CD4-positive, alpha-beta T cell (primary cell): ENCODE data around the gene ATP6V1G2. TPM values are rescaled to one million over a fixed set of nuclear protein-coding genes. Genes with fewer than 3 reads are reported as not detected.
A peak's percentile ranks its signal among the peaks of the same experiment; 100 is the strongest.

ENCODE experiments used
- ATAC-seq: fragments of 200-7000 bp; cut with Tn5 transposase; one replicate; pipeline ENCODE4 v1.10.0; 2022; ENCODE audit warnings: mild to moderate bottlenecking; ENCODE audit not compliant: poor library complexity
- CTCF ChIA-PET: fragments of 350-600 bp; sonication (Branson Sonifier 250); formaldehyde crosslinking; loops from one replicate; lab custom pipeline; 2021; ENCODE audit warnings: antibody characterized with exemption, inconsistent platforms; lab: Charles Lee
- POLR2A ChIA-PET: fragments of 350-600 bp; sonication (Branson Sonifier 250); formaldehyde crosslinking; loops from one replicate; lab custom pipeline; 2021; ENCODE audit warnings: antibody characterized with exemption, inconsistent platforms; lab: Charles Lee
- DNase-seq, 14 experiments: peaks; one replicate each; pipeline ENCODE4 v3.0.0-alpha.2; 2013 to 2020; ENCODE audit warnings: mixed read lengths in 2 of 14
- H3K27ac ChIP-seq, 2 donors: one replicate each; pipeline versions ENCODE4 v1.5.1 to v1.7.0; 2013; ENCODE audit warnings: low read length in 2 of 2, low read depth in 1 of 2, mild to moderate bottlenecking in 1 of 2
- H3K27me3 ChIP-seq, 2 experiments: 1 replicate in 1 of 2; 2 replicates in 1 of 2; pipeline versions ENCODE4 v1.6.1 to v1.7.0; 2013; ENCODE audit warnings: low read length in 2 of 2, control low read depth in 1 of 2, mild to moderate bottlenecking in 1 of 2, moderate library complexity in 1 of 2; ENCODE audit not compliant: insufficient read depth in 2 of 2, control insufficient read depth in 1 of 2
- H3K36me3 ChIP-seq: one replicate; pipeline ENCODE4 v1.6.1; 2013; ENCODE audit warnings: low read length, control low read depth; ENCODE audit not compliant: insufficient read depth
- H3K4me1 ChIP-seq: one replicate; pipeline ENCODE4 v1.6.1; 2013; ENCODE audit warnings: low read length, control low read depth; ENCODE audit not compliant: insufficient read depth
- H3K4me3 ChIP-seq: one replicate; pipeline ENCODE4 v1.5.1; 2013; ENCODE audit warnings: mild to moderate bottlenecking, low read length, moderate library complexity
- H3K9me3 ChIP-seq, 2 experiments: 1 replicate in 1 of 2; 2 replicates in 1 of 2; pipeline versions ENCODE4 v1.6.1 to v1.7.0; 2013; ENCODE audit warnings: low read length in 2 of 2, mild to moderate bottlenecking in 2 of 2, control low read depth in 1 of 2, moderate library complexity in 1 of 2; ENCODE audit not compliant: control insufficient read depth in 1 of 2, insufficient read depth in 1 of 2
- H3K27ac Mint-ChIP-seq: one replicate; pipeline ENCODE4 v1.8.0; 2020; ENCODE audit warnings: mixed read lengths
- H3K27me3 Mint-ChIP-seq: one replicate; pipeline ENCODE4 v1.8.0; 2021; ENCODE audit warnings: mixed read lengths
- H3K36me3 Mint-ChIP-seq: one replicate; pipeline ENCODE4 v1.8.0; 2021; ENCODE audit warnings: low read depth, mixed read lengths
- H3K4me1 Mint-ChIP-seq: one replicate; pipeline ENCODE4 v1.8.0; 2021; ENCODE audit warnings: low read depth, mixed read lengths
- H3K4me3 Mint-ChIP-seq: one replicate; pipeline ENCODE4 v1.8.0; 2020; ENCODE audit warnings: mild to moderate bottlenecking, mixed read lengths
- H3K9me3 Mint-ChIP-seq: one replicate; pipeline ENCODE4 v1.8.0; 2020; ENCODE audit warnings: mixed read lengths
- intact Hi-C, 2 experiments: fragments of 100-400 bp; cut with DNase I in 1 of 2; cut with micrococcal nuclease in 1 of 2; formaldehyde crosslinking; loops; one replicate each; pipeline versions ENCODE4 v1.15.1 to v1.9.0; 2023 to 2025; cut with DNase I, micrococcal nuclease
- total RNA-seq, 174 experiments: library from RNA in 2 of 174; stranded (reverse) in 2 of 174; gene quantifications; one replicate each; pipeline ENCODE4 v1.2.3 and lab custom pipeline; 2021 to 2026
- TF ChIP-seq, protein P1 (sequence below): fragments of 200-600 bp; IDR thresholded peaks from one replicate; pipeline ENCODE4 v1.8.0; 2022; ENCODE audit warnings: antibody characterized with exemption, mild to moderate bottlenecking

ATP6V1G2 gene
- total RNA-seq, 2 experiments from 2014 or later, result 2.6 to 3.3 TPM

DNA sequence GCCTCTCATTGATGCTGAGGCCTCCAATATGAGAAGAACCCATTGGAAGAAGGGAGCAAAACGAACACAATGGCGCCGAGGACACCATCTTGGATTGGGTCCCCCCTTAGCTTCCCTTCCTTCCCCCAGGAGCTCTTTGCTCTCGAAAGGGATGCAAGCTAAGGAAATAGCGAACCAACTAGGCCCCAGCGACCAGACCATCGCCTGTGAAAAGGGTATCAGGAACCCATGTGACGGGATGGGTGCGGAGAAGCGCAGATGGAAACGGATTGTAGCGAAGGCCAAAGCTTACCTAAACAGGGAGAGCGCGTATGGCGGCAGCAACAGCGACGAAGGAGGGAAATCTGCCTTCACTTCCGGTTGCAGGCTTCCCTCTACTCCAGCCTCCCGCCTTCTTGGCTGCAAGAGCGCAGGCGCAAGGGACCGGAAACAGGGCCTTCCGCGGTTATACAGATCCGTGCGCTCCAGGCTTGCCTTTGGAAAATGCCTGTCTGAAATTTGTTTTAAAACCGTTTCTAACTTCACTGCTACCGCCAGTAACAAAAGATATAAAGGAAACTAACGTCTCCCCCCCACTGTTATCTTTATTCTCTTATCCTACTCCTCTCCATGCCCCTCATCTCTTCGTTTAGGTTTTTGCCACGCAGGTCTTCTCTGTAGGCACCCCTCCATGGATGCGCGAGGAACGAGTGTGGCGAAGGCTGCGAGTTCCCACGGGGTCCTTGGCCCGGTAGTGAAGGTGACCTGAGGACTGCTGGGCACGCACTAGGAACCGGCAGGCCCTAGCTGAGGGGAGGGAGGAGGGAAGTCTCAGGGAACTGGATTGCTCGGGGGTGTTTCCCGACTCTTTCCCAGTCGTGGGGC is 4.5 kb downstream of the ATP6V1G2 start, which contains the start of gene DDX39B:
Gene DDX39B (minus strand): TSS at position 346 of the 864 bp plus-strand sequence. CDS start 1,471 bp downstream, outside the sequence.
- POLR2A ChIA-PET, result interaction anchor here (0.7 to 4.2 kb wide), 52 partner anchors 9 to 1303 kb away, joined by 3 to 106 read pairs (median 6); partner anchors contain the start of genes ABHD16A, AIF1, ATF6B and BAG6
- no peaks in the 10 kb centered on the region for H3K27me3 ChIP-seq
- peaks cover 53% of the 10 kb centered on the region for H3K4me1 ChIP-seq
- TF ChIP-seq, protein P1, sequence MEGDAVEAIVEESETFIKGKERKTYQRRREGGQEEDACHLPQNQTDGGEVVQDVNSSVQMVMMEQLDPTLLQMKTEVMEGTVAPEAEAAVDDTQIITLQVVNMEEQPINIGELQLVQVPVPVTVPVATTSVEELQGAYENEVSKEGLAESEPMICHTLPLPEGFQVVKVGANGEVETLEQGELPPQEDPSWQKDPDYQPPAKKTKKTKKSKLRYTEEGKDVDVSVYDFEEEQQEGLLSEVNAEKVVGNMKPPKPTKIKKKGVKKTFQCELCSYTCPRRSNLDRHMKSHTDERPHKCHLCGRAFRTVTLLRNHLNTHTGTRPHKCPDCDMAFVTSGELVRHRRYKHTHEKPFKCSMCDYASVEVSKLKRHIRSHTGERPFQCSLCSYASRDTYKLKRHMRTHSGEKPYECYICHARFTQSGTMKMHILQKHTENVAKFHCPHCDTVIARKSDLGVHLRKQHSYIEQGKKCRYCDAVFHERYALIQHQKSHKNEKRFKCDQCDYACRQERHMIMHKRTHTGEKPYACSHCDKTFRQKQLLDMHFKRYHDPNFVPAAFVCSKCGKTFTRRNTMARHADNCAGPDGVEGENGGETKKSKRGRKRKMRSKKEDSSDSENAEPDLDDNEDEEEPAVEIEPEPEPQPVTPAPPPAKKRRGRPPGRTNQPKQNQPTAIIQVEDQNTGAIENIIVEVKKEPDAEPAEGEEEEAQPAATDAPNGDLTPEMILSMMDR, result no peak
- peaks cover 37% of the 10 kb centered on the region for H3K36me3 ChIP-seq
- peak; percentile 71 for ATAC-seq
- Mint-ChIP-seq H3K27ac (peak within 1 kb of the TSS; percentile 99), H3K9me3 (no peaks in the 10 kb centered on the region), H3K27me3 (no peaks in the 10 kb centered on the region), H3K4me1 (peaks cover 56% of the 10 kb centered on the region), H3K36me3 (peaks cover 47% of the 10 kb centered on the region), H3K4me3 (peak within 1 kb of the TSS; percentile 96)
- peak within 1 kb of the TSS; percentile 94 to 95 for H3K27ac ChIP-seq
- no peaks in the 10 kb centered on the region for H3K9me3 ChIP-seq
- peak; percentile 87 to 99 (median 92) for DNase-seq
- intact Hi-C loops, result loop anchor here (1.0 to 5.0 kb wide), 5 partner anchors 45 to 415 kb away; partner anchors contain the start of genes NELFE (in 1 of the 2) and SKIC2 (in 1 of the 2)
- H3K4me3 ChIP-seq, result peak within 1 kb of the TSS; percentile 91
- CTCF ChIA-PET, result interaction anchor here (1.3 to 3.9 kb wide), 8 partner anchors 9 to 57 kb away, joined by 3 to 30 read pairs (median 8); no protein-coding TSS in a partner anchor

DNA sequence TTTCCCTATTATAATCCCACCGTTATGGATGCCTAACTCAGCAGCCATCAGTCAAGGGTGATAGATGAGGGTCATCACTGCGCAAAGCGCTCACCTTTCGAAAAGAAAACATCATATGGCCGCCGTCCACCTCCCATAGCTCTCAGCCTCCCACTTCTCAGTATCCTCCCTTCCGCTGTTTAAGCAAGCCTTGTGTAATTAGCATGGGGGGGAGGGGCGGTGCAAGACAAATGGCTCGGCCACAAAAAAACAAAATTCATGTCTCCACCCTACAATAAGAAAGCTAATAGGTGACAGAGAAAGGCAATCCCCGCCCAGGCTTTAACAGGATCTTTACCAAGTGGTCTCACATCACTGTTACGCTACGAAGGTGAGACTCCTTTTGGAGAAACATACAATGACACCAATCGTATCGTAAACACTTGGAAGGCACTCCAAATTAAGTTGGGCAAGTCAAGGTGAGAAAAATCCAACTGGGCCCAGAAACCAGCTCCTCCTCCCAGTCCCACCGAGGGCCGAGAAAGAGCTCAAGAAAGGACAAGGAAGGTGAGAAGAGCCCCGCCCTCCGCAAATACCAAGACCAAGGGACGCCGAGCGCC is 5.2 kb downstream of the ATP6V1G2 start:
- Histone ChIP-seq H3K27me3 (no peaks in the 10 kb centered on the region), H3K9me3 (no peaks in the 10 kb centered on the region), H3K4me1 (peaks cover 48% of the 10 kb centered on the region), H3K27ac (peak overlapping the region; percentile 94 to 95), H3K36me3 (peaks cover 44% of the 10 kb centered on the region), H3K4me3 (peak overlapping the region; percentile 91)
- ChIA-PET POLR2A (interaction anchor here (0.6 to 4.2 kb wide), 53 partner anchors 9 to 1303 kb away, joined by 3 to 106 read pairs (median 6); partner anchors contain the start of genes ABHD16A, AIF1, ATF6B and BAG6), CTCF (interaction anchor here (1.4 to 3.9 kb wide), 6 partner anchors 10 to 58 kb away, joined by 3 to 30 read pairs (median 8); no protein-coding TSS in a partner anchor)
- TF ChIP-seq, protein P1, result no peak
- peak; percentile 51 to 87 (median 67) for DNase-seq
- intact Hi-C loops, result loop anchor here (2.0 to 5.0 kb wide), 2 partner anchors 294 to 416 kb away; partner anchors contain the start of genes NELFE (in 1 of the 2) and SKIC2 (in 1 of the 2)
- peak overlapping the region; percentile 96 for H3K4me3 Mint-ChIP-seq
- H3K27me3 Mint-ChIP-seq, result no peaks in the 10 kb centered on the region
- H3K36me3 Mint-ChIP-seq, result peaks cover 53% of the 10 kb centered on the region
- H3K4me1 Mint-ChIP-seq, result peaks cover 54% of the 10 kb centered on the region
- peak overlapping the region; percentile 99 for H3K27ac Mint-ChIP-seq
- ATAC-seq, result peak; percentile 56
- H3K9me3 Mint-ChIP-seq, result no peaks in the 10 kb centered on the region

DNA sequence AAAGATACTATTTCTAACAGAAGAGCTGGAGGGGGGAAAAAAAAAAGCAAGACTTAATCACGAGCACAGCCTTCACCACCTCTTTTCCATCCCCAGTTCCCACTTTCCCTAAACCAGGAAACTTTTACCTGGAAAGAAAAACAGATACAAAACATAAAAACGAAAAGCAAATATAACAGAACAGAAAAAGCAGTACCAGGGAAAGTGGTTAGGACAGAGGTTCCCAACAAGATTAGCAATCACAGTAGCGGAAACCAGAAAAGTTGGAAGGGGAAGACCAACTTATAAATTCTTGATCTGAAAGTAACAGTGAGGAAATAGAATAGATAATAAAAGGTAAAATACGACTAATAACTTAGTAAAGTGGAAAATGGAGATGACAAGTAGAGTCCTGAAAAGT is 5.8 kb downstream of the ATP6V1G2 start:
- peak overlapping the region; percentile 96 for H3K4me3 Mint-ChIP-seq
- Histone ChIP-seq H3K9me3 (no peaks in the 10 kb centered on the region), H3K4me3 (peak overlapping the region; percentile 91), H3K36me3 (peaks cover 49% of the 10 kb centered on the region), H3K27ac (peak overlapping the region; percentile 94 to 95), H3K27me3 (no peaks in the 10 kb centered on the region), H3K4me1 (peaks cover 47% of the 10 kb centered on the region)
- H3K9me3 Mint-ChIP-seq, result no peaks in the 10 kb centered on the region
- intact Hi-C loops, result loop anchor here (2.0 to 5.0 kb wide), 2 partner anchors 294 to 417 kb away; partner anchors contain the start of genes NELFE (in 1 of the 2) and SKIC2 (in 1 of the 2)
- DNase-seq (no peak), ATAC-seq (no peak)
- TF ChIP-seq, protein P1, result no peak
- ChIA-PET CTCF (interaction anchor here (1.4 to 3.9 kb wide), 5 partner anchors 28 to 58 kb away, joined by 3 to 30 read pairs (median 8); no protein-coding TSS in a partner anchor), POLR2A (interaction anchor here (0.6 to 4.2 kb wide), 35 partner anchors 8 to 1215 kb away, joined by 3 to 106 read pairs (median 7); partner anchors contain the start of genes ABHD16A, ATF6B, BAG6 and CSNK2B)
- H3K36me3 Mint-ChIP-seq, result peaks cover 59% of the 10 kb centered on the region
- H3K27ac Mint-ChIP-seq, result peak overlapping the region; percentile 99
- H3K27me3 Mint-ChIP-seq, result no peaks in the 10 kb centered on the region
- H3K4me1 Mint-ChIP-seq, result peaks cover 59% of the 10 kb centered on the region
